Stimulated activated CD4-positive, alpha-beta T cell treated with anti-CD3 and anti-CD28 coated beads, Interleukin-12 subunit alpha, Interleukin-12 subunit beta, amount 100 ng/mL, for 48 hours (primary cell): ENCODE results near the gene PACSIN2.
A peak's percentile ranks its signal among the peaks of the same experiment; 100 is the strongest.

Experiments
- DNase-seq, 3 donors: peaks; one replicate each; pipeline ENCODE4 v3.0.0-alpha.2; 2020; ENCODE audit warnings: low read depth in 2 of 3, low spot score in 1 of 3

The PACSIN2 gene

DNA sequence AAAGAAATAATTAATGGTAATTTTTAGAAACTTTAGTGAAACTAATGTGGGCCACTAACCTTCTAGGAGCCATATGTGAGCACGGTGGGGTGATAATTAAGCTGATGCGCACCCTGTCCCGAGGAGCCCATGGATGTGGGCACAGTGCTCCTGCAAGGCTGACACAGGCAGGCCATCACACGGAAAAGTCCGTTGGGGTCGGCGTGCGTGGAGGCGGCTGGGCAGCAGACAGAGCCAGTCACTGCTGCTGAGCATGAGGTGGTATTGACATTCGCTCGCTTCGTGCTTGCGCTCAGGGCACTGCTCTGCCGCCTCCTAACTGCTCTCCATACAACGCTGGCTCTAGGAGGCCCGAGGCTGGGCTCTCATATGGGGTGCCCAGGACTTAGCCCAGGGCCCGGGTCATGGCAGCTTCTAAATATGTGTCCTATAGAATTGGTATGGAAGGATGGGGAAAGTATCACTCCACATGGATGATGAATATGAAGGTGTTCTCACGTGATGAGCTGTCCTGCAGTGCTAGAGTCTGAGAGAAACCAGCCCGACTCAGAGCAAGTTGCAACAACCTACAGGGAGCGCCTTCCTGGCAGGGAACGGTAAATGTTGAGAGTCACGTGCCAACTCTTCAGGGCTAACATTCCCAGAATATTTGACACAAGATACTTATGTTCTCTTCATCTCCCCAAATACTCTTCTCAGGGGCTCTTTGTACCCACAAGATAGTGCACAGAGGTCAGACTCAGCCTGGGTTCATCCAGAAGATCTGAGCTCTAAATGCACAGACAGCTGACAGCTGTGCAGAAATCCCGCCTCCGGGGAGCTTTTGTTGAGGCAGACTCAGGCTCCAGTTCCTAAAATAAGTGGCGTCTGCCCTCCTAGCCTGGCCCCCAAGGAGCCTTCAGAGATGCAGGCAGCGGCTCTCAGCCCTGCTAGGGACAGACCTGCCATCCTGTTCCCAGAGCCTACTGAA lies 107.3 kb downstream of the PACSIN2 start:
- no peak for DNase-seq

DNA sequence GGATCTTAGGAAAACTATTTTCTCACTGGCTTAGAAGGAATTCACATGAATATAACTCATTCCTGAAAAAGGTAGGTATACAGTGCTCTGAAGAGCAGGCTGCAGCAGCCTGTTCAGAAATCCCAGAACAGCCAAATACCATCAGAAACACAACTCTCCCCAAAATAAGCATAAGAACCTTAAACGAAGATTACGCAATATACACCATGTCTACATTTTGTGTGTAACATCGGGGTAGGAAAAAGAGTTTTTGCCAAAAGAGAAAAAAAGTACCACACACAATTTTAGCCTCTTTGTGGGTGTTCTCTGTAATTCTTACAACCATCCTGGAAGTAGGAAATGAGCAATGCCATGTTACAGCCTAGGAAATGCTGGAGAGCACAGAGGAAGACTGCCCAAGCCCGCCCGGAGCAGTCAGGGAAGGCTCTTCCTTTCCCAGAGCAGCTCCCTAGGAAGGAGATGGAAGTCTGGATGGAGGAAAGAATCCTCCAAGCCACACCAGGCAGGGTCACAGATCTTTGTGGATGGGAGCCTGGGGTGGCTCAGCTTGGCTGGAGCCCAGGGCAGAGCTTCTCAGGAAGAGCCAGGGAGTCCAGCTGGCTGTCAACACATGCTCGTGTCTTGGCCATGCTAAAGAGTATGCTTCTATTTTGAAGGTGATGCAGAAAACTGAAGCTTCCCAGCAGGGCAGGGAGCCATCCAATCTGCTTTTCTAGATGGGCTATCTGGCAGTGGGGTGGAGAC lies 108.2 kb downstream of the PACSIN2 start:
- DNase-seq, result no peak

- DNase-seq, result no peak
Observed at GRCh38 chr22:42905702-42906183, 109.2 kb downstream of the PACSIN2 start.

GRCh38 chr22:42905217-42905616 lies 109.7 kb downstream of the PACSIN2 start:
- DNase-seq, result no peak

DNA sequence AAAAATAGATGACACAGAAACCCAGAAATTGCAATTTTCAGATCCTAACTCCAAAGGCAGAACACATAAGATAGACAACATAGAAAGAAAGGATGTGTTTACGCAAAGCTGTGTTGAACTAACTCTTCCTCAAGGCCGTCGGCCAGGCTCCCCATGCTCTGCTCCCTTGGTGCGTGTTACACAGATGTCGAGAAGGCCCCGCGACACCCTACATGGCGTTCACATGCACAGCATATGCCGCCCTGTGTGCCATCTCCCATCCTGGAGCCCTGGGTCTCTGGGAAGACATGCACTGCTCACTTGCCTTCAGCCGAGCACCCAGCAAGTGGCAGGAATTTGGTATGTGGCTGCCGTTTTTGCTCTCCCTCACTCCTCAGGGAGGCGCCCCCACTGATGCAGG lies 110.9 kb downstream of the PACSIN2 start:
- no peak for DNase-seq

- DNase-seq, result no peak
Observed at GRCh38 chr22:42902875-42903510, 112.0 kb downstream of the PACSIN2 start.

DNA sequence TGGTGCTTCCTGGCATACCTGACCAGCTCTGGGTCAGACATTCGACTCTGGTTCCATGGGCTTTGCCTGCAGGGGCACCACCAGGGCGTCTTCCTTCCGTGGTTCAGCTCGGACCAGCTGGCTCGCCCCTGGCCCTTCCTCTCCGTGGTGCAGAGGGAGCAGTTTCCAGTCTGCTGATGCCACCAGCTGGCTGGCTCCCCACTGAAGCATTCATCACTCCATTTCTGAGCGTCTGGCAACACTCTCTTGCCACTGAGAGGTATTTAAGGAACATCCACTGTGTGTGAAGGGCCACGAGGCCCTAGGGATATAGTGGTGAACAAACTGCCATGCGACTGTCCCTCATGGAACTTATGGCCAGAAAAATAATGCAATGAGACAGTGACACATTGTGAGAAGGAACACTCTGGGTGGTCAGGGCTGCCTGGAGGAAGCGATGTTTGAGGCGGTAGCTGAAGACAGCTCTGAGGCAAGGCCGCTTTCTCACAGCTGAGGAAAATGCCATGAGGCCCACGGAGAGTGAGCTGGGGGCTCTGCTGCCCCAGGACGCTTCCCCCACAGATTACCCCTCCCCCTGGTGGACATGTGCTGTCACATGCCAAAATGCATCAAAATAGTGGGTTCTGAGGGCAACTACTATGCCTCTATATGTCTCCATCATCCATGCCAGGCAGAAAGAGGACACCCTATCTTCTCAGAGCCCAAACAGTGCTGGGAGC lies 113.0 kb downstream of the PACSIN2 start:
- no peak for DNase-seq

GRCh38 chr22:42897960-42898359 lies 117.0 kb downstream of the PACSIN2 start:
- DNase-seq, result no peak

DNA sequence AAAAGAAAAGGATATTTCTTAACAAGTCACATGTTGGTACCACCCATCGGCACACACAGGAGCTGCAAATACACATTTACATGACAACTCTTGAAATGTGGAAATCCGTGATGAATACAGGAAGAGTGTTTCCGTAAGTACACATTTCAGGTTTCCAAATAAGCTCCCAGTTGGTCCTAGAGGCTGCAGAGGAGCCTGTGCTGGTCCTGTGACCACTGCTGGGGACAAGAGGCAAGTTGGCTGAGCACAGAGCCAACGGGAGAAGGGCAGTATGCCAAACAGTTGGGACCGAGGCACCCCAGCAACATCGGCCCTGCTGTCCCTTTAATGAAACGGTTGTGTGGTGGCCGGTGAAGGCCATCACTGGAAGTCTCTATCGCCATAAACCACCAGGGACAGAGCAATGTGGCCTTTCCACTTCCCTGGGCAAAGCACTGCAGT lies 119.4 kb downstream of the PACSIN2 start:
- no peak for DNase-seq

DNA sequence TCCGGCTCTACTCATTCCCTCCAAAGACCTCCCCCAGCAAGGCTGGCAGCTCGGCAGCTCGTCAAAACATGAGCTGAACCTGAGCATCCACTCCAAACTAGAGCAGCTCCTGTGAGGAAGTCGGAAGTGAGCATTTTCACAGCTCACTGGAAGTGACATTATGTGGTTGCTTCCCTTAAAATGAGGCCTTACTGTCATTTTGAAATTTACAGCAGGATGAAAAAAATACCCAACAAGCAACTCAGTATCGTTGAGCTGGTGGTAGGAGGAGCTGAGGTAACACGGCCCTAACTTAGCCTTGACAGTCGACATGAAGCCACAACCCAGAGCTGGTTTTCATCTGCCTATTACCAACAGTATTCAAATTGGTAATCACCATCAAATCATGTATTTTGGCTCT lies 119.9 kb downstream of the PACSIN2 start:
- DNase-seq, result peak in 1 of 3 donors; percentile 2

- no peak for DNase-seq
Observed at GRCh38 chr22:42893371-42894150, 121.4 kb downstream of the PACSIN2 start.

- no peak for DNase-seq
Observed at GRCh38 chr22:42892571-42893316, 122.2 kb downstream of the PACSIN2 start.

DNA sequence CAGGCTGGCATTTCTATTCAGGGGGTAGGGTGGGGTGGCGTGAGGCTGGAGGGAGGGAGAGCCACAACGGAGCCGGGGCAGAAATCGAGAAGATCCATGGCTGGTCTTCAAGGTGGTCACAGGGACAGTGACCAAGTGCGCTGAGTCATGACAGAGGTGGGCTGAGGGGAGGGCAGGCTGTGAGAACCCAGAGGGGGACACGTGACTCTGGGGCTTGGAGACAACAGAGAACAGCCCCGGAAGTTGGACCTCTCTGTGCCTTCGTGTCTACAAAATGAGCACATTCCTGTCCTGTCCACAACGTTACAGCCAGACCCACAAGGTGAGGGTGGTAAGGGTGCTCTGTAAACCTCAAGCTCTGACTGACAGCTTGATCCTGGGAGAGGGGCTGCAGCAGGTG lies 122.8 kb downstream of the PACSIN2 start:
- no peak for DNase-seq

GRCh38 chr22:42891696-42892095 lies 123.3 kb downstream of the PACSIN2 start:
- no peak for DNase-seq

GRCh38 chr22:42891008-42891407 lies 123.9 kb downstream of the PACSIN2 start:
- DNase-seq, result no peak

GRCh38 chr22:42889304-42889703 lies 125.6 kb downstream of the PACSIN2 start:
- DNase-seq, result peak in 1 of 3 donors; percentile 2

DNA sequence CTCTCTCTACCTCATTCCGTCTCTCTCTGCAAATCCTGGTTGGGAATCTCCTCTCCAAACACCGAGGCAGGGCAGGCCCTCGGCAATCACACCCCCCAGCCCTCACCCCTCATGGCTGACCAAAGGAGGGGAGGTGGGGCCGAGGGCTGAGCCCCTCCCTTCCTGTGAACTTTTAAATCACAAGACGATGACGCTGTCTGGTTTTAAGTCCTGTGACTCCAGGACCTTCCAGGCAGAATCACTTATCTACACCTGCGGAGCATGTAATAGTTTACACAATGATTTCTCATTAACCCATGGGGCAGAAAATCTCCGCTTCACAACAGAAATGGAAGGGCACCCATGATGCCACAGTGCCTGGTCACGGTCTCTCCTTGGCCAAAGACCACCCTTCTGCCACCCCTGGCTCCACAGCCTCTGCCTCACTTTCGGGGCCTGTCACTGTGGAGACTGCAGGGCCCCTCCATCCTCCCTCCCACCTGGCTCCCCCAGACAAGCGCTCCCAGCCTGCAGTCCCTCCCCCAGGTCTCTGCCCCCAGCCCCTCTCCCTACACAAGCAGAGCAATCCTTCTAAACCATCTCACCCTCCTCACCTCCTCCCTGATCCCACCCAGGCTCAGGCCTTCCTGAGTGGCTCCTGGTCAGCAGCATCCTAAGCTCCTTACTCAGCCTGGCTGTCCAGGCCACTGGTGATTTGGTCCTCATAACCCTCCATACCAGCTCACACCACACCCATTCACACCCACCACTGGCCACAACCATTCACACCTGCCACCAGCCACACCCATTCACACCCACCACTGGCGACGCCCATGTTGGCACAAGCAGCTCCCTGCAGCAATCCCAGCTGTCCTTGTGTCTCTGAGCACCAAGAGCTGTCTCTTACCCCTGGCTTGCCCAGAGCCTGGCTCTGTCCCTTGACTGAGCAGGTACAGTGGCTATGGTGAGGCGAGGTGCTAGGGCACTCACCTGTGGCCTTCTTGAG lies 127.1 kb downstream of the PACSIN2 start:
- DNase-seq, result no peak

DNA sequence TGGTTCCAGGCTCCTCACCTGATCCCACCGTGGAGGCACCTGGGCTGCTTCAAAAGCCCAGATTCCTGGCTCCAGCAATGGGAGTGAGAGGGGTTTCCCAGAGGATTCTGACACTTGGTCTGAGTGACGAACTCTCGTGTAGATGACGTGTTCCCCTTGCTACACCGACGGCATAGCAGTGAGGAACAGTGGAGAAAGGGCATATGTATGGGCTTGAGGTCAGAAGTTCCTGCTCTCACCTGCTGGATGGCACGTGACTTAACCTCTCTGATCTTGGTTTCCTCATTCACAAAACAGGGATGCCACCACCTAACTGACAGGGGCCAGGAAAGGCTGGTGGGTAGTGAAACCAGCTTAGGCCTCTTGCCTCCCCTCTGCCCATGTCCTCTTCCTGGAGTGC lies 127.8 kb downstream of the PACSIN2 start:
- DNase-seq, result no peak
